GM12875 (cell line): ENCODE measurements around the gene MYO18B.

Experiments
- H3K4me3 ChIP-seq: one replicate; pipeline ENCODE4 v1.5.1; 2011; ENCODE audit warnings: low read depth, low read length, control low read depth
- TF ChIP-seq, protein P1 (sequence below): IDR thresholded peaks from 2 replicates; pipeline ENCODE4 v1.5.1; 2011; ENCODE audit warnings: low read depth, mild to moderate bottlenecking, control low read depth, inconsistent platforms, low read length, moderate library complexity, borderline replicate concordance; ENCODE audit not compliant: insufficient read depth

The MYO18B gene

DNA sequence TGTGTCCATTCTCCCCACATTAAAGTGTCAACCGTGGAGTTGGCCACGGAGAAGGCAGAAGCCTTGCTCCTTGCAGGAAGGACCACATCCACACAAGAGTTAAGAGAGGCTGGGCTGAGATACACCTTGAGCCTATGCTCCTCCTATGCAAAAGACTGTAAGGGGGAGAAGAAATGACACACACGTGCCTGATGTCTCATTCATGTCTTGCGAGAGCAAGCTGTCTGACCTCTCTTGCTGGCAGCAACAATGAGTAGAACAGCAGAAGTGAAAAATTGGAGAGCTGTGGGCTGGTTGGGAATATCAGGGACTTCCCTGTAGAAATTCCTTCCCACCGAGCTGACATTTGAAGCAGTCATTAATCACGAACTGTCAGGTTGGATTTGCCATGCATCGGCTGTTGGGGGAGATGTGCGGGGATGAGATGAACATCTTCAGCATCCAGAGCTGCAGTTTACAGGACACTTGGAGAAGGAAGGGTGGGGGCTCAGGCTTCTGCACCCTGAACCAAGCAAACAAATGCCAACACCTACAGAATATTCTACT is 139.3 kb downstream of the MYO18B start:
- no peak overlapping the region for H3K4me3 ChIP-seq
- TF ChIP-seq, protein P1, sequence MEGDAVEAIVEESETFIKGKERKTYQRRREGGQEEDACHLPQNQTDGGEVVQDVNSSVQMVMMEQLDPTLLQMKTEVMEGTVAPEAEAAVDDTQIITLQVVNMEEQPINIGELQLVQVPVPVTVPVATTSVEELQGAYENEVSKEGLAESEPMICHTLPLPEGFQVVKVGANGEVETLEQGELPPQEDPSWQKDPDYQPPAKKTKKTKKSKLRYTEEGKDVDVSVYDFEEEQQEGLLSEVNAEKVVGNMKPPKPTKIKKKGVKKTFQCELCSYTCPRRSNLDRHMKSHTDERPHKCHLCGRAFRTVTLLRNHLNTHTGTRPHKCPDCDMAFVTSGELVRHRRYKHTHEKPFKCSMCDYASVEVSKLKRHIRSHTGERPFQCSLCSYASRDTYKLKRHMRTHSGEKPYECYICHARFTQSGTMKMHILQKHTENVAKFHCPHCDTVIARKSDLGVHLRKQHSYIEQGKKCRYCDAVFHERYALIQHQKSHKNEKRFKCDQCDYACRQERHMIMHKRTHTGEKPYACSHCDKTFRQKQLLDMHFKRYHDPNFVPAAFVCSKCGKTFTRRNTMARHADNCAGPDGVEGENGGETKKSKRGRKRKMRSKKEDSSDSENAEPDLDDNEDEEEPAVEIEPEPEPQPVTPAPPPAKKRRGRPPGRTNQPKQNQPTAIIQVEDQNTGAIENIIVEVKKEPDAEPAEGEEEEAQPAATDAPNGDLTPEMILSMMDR = no peak

GRCh38 chr22:25882360-25882759 is 140.4 kb downstream of the MYO18B start:
- no peak overlapping the region for H3K4me3 ChIP-seq
- TF ChIP-seq, protein P1 = no peak

DNA sequence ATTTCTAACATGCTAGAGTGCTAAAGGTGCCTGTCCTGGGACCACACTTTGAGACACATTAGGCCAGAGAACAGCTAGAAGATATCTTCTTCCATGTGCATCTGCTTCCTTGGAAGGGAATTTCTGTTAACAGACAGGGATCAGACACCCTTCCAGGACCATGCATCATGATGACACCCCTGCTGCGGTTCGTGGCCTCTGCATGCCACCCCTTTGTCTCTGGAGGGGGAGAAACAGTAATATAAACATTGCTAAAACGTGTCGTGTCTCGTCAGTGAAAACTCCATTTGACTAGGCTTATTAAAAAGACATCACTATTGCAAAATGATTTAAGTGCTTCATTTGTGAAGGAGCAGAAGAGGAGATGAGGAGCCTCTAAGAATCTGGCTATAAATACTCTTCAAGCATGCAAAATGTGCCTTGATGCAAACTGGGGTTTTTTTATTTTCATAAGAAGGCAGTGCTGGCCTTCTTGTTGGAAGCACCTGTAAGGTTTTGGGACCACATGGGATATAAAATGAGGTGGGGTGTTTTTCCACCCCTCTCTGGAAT is 141.6 kb downstream of the MYO18B start:
- TF ChIP-seq, protein P1 = no peak
- H3K4me3 ChIP-seq = no peak overlapping the region

GRCh38 chr22:25884121-25884520 is 142.1 kb downstream of the MYO18B start:
- TF ChIP-seq, protein P1 = no peak
- no peak overlapping the region for H3K4me3 ChIP-seq

DNA sequence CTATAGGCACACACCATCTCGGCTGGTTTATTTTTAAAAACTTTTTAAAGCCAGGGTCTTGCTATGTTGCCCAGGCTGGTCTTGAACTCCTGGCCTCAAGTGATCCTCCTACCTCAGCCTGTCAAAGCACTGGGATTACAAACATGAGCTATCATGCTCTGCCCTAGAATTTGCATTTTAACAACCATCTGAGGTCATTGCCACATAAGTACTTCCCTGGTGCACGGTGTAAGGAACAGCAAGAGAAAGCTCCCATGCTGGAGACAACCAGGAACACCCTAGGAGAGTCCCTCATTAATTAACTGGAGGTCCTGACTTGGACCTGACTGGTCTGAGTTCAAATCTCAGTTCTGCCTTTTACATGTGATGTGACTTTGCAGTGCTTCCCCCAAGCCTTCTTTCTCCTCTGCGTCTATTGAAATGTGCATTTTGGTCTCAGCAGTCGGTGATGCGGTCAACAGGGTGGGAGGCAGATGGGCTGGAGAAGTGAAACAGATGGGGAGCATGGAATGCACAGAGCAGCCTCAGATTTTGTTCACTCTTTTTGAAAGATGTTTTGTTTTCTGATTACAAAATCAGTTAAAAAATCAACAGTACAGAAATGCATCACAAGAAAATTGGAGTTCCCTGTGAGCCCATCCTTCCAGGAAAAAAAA is 146.5 kb downstream of the MYO18B start:
- TF ChIP-seq, protein P1 = no peak
- no peak overlapping the region for H3K4me3 ChIP-seq

GRCh38 chr22:25890651-25891050 is 148.7 kb downstream of the MYO18B start:
- TF ChIP-seq, protein P1 = no peak
- no peak overlapping the region for H3K4me3 ChIP-seq

GRCh38 chr22:25892678-25893077 is 150.7 kb downstream of the MYO18B start:
- TF ChIP-seq, protein P1 = no peak
- H3K4me3 ChIP-seq = no peak overlapping the region
